Prostate gland (tissue), 2 donors: Measurements from ENCODE around the gene TMEM135. TPM values are rescaled to one million over a fixed set of nuclear protein-coding genes. Genes with fewer than 3 reads are reported as not detected.

Source experiments
- DNase-seq: peaks from one replicate; pipeline ENCODE4 v3.0.0-alpha.2; 2019; ENCODE audit warnings: low spot score
- H3K27ac ChIP-seq, 2 donors: fragments of 200-600 bp; sonication (generic); 2 replicates each; pipeline ENCODE4 v1.5.1; 2017 to 2019
- H3K27me3 ChIP-seq: fragments of 200-600 bp; sonication (generic); replicated peaks from 2 replicates; pipeline ENCODE4 v1.5.1; 2019; ENCODE audit not compliant: insufficient read depth
- H3K36me3 ChIP-seq, 2 donors: fragments of 200-600 bp; sonication (generic); 1 replicate in 1 of 2; 2 replicates in 1 of 2; pipeline versions ENCODE4 v1.5.1 to v1.8.1; 2017 to 2019
- H3K4me1 ChIP-seq: fragments of 200-600 bp; sonication (generic); replicated peaks from 2 replicates; pipeline ENCODE4 v1.5.1; 2019
- H3K4me3 ChIP-seq, 2 donors: fragments of 200-600 bp; sonication (generic); 2 replicates each; pipeline ENCODE4 v1.5.1; 2017 to 2019
- H3K9me3 ChIP-seq: fragments of 200-600 bp; sonication (generic); 2 replicates; pipeline ENCODE4 v1.5.1; 2017
- POLR2A ChIP-seq: fragments of 450-650 bp; IDR thresholded peaks from one replicate; pipeline ENCODE4 v1.6.1; 2016; ENCODE audit warnings: antibody characterized with exemption, mild to moderate bottlenecking
- POLR2AphosphoS5 ChIP-seq: sonication (generic); formaldehyde crosslinking; IDR thresholded peaks from one replicate; pipeline ENCODE4 v1.6.1; 2017; ENCODE audit warnings: antibody characterized with exemption
- WGBS: methylation state at CpG from one replicate; pipeline ENCODE4 v1.1.5; 2018; 5-methylcytosine and 5-hydroxymethylcytosine counted together
- intact Hi-C: fragments of 100-400 bp; cut with DNase I; formaldehyde crosslinking; loops from one replicate; pipeline ENCODE4 v1.14.2; 2022
- total RNA-seq, 2 donors: library from RNA; depleted of rRNA; stranded (reverse); fragments of >200 nt; gene quantifications; one replicate each; pipeline ENCODE4 v1.1.0, GENCODE V29; 2016
- TF ChIP-seq, protein P1 (sequence below), 4 experiments: fragments of 200-600 bp in 2 of 4; fragments of 450-650 bp in 2 of 4; sonication (generic) in 2 of 4; IDR thresholded peaks; 1 replicate in 3 of 4; 2 replicates in 1 of 4; pipeline ENCODE4 v1.5.1; 2016 to 2019; ENCODE audit warnings: antibody characterized with exemption in 4 of 4, mild to moderate bottlenecking in 2 of 4, moderate library complexity in 2 of 4

TMEM135 gene
- total RNA-seq, 2 donors from 2014 or later = 22.3 to 42.1 TPM

GRCh38 chr11:87012089-87012488 is 25.6 kb upstream of the TMEM135 start:
- H3K4me1 ChIP-seq = no peaks in the 10 kb centered on the region
- no peaks in the 10 kb centered on the region for H3K36me3 ChIP-seq
- DNase-seq = no peak
- intact Hi-C loops = no loop called here
- TF ChIP-seq POLR2AphosphoS5 (no peak), POLR2A (no peak)
- TF ChIP-seq, protein P1, sequence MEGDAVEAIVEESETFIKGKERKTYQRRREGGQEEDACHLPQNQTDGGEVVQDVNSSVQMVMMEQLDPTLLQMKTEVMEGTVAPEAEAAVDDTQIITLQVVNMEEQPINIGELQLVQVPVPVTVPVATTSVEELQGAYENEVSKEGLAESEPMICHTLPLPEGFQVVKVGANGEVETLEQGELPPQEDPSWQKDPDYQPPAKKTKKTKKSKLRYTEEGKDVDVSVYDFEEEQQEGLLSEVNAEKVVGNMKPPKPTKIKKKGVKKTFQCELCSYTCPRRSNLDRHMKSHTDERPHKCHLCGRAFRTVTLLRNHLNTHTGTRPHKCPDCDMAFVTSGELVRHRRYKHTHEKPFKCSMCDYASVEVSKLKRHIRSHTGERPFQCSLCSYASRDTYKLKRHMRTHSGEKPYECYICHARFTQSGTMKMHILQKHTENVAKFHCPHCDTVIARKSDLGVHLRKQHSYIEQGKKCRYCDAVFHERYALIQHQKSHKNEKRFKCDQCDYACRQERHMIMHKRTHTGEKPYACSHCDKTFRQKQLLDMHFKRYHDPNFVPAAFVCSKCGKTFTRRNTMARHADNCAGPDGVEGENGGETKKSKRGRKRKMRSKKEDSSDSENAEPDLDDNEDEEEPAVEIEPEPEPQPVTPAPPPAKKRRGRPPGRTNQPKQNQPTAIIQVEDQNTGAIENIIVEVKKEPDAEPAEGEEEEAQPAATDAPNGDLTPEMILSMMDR (IDR thresholded peaks at IDR 0.05) = no peak
- H3K9me3 ChIP-seq = no peaks in the 10 kb centered on the region
- H3K27me3 ChIP-seq = no peaks in the 10 kb centered on the region
- WGBS = 50% methylated on average over 1 of the region's 1 CpG
- no peak overlapping the region for H3K27ac ChIP-seq
- no peak overlapping the region for H3K4me3 ChIP-seq

DNA sequence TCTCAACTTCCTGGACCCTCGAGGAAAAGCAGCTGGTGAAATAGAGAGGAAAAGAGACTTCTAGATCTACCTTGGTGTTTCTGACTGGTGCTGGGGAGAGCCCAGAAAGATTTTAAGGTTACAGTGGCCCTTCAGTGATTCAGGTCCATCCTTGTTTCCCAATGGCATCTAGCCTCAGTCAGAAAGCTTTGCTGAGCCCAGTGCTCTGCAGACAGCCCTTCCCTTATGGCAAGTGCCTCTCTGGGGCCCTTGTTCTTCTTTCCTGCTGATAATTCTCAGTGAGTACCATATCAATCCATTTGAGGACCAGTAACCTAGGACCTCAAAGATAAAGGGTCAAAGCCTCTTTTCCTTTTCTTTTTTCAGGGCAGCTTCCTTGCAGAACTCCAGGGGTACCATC is 25.1 kb upstream of the TMEM135 start:
- 30% methylated on average over 1 of the region's 1 CpG for WGBS
- Histone ChIP-seq H3K4me1 (no peaks in the 10 kb centered on the region), H3K9me3 (no peaks in the 10 kb centered on the region), H3K4me3 (no peak overlapping the region), H3K36me3 (no peaks in the 10 kb centered on the region), H3K27ac (no peak overlapping the region), H3K27me3 (no peaks in the 10 kb centered on the region)
- no peak for DNase-seq
- no peak for TF ChIP-seq POLR2AphosphoS5
- TF ChIP-seq POLR2A = no peak
- TF ChIP-seq, protein P1 (IDR thresholded peaks at IDR 0.05) = no peak
- intact Hi-C loops = no loop called here

DNA sequence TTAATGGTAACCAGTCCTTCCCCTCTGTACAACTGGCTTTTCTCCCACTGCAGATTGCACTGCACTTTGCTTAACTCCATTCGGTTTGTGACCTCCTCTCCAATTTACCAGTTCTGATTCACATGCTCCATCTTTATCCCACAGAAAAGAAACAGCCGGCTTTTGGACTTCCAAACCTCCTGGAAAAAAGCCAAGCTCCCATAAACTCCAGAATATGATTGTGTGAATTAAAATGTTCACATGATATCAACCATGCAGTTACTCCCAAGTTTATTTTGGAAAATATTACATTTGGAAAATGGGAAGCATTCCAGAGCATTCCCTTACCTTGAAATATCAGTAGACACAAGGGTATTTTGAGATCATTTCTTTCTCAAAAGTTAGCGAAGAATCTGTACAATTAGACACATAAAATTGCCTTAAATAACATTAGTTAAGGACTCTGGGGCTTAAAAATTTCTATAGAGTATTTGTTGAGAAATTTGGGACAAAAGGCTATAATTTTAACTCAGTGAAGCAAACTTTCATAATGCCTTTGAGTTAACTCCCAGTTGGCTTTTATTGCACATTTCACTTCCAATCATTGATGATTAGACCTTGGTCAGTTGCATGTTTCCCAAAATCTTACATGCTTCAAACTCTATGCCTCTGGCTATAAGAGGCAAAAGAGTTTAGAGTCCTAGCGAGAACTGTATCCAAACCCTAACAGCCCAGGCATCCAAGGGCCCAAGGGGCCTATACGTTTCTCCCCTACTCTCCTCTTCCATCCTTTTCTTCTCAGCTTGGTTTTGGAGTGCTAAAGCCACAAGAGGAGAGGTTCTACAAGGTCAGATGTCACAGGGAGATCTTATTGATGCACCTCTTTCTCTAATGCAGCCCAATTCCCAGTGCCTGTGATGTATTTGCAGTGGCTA is 23.6 kb upstream of the TMEM135 start:
- WGBS = 77% methylated on average over 5 of the region's 5 CpGs
- H3K27ac ChIP-seq = no peak overlapping the region
- TF ChIP-seq POLR2AphosphoS5 (no peak), POLR2A (no peak)
- TF ChIP-seq, protein P1 (IDR thresholded peaks at IDR 0.05) = no peak
- no peak overlapping the region for H3K4me3 ChIP-seq
- H3K36me3 ChIP-seq = no peaks in the 10 kb centered on the region
- no peaks in the 10 kb centered on the region for H3K27me3 ChIP-seq
- no peaks in the 10 kb centered on the region for H3K9me3 ChIP-seq
- DNase-seq = no peak
- H3K4me1 ChIP-seq = no peaks in the 10 kb centered on the region
- intact Hi-C loops = no loop called here

DNA sequence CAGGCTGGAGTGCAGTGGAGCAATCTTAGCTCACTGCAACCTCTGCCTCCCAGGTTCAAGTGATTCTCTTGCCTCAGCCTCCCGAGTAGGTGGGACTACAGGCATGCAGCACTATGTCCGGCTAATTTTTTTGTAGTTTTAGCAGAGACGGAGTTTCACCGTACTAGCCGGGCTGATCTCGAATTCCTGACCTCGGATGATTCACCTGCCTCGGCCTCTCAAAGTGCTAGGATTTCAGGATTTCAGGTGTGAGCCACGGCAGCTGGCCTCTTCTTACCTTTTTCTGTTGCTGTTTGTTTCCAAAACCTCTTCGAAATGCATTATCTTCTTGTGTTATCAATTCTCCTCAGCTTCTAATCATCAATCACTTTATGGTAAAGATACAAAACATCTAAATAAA is 22.1 kb upstream of the TMEM135 start:
- 97% methylated on average over 10 of the region's 10 CpGs for WGBS
- H3K9me3 ChIP-seq = no peaks in the 10 kb centered on the region
- H3K27ac ChIP-seq = no peak overlapping the region
- no peak overlapping the region for H3K4me3 ChIP-seq
- no peaks in the 10 kb centered on the region for H3K4me1 ChIP-seq
- no peak for DNase-seq
- no peaks in the 10 kb centered on the region for H3K36me3 ChIP-seq
- no peaks in the 10 kb centered on the region for H3K27me3 ChIP-seq
- intact Hi-C loops = no loop called here
- TF ChIP-seq POLR2A = no peak
- TF ChIP-seq POLR2AphosphoS5 = no peak
- TF ChIP-seq, protein P1 (IDR thresholded peaks at IDR 0.05) = no peak
